ENCODE data around the gene EXOC5.
A peak's percentile ranks its signal among the peaks of the same experiment; 100 is the strongest.

The EXOC5 gene

GRCh38 chr14:57268161-57269069 is at the start of gene EXOC5, which contains the start of gene AP5M1:
TSS of gene EXOC5 (minus strand) at chr14:57268905. CDS start at chr14:57268648, 257 bp downstream.
TSS of gene AP5M1 (plus strand) at chr14:57268971. CDS start at chr14:57269315, 344 bp downstream.
- POLR2A ChIA-PET: interaction anchor here (0.7 to 1.8 kb wide), 3 partner anchors 23 to 122 kb away, joined by 3 to 7 read pairs (median 4); partner anchors contain the start of gene NAA30

GRCh38 chr14:57317248-57317833 is 48.6 kb upstream of the EXOC5 start:
- POLR2A ChIA-PET: no interaction called here
- peak; percentile 66 for TF ChIP-seq CTCF (IDR thresholded peaks at IDR 0.05; ENCODE audit: insufficient read depth, low read length, missing control alignments)
- peak; percentile 21 for DNase-seq (ENCODE audit: low read depth, low spot score)
- no peak overlapping the region for H3K4me3 ChIP-seq (ENCODE audit: low read depth, low read length)
- CTCF ChIA-PET: interaction anchor here (0.6 to 3.4 kb wide), 15 partner anchors 9 to 1879 kb away, joined by 3 to 85 read pairs (median 3); no protein-coding TSS in a partner anchor

More at GRCh38 chr14:57268161-57269069, at the start of gene EXOC5, which contains the start of gene AP5M1:
- DNase-seq (ENCODE audit: low read depth, low spot score): peak; percentile 29
- TF ChIP-seq CTCF (IDR thresholded peaks at IDR 0.05; ENCODE audit: insufficient read depth, low read length, missing control alignments): no peak
- H3K4me3 ChIP-seq (ENCODE audit: low read depth, low read length): peak within 1 kb of the TSS; percentile 89
- CTCF ChIA-PET: interaction anchor here (0.9 to 2.2 kb wide), 6 partner anchors 11 to 778 kb away, joined by 3 to 6 read pairs (median 4); no protein-coding TSS in a partner anchor

GRCh38 chr14:57314396-57315089 is 45.8 kb upstream of the EXOC5 start:
- no peak for DNase-seq (ENCODE audit: low read depth, low spot score)
- CTCF ChIA-PET: interaction anchor here (1.0 to 3.4 kb wide), 8 partner anchors 7 to 830 kb away, joined by 3 to 85 read pairs (median 4); no protein-coding TSS in a partner anchor
- no peak for TF ChIP-seq CTCF (IDR thresholded peaks at IDR 0.05; ENCODE audit: insufficient read depth, low read length, missing control alignments)
- POLR2A ChIA-PET: no interaction called here
- H3K4me3 ChIP-seq (ENCODE audit: low read depth, low read length): no peak overlapping the region

- TF ChIP-seq CTCF (IDR thresholded peaks at IDR 0.05; ENCODE audit: insufficient read depth, low read length, missing control alignments): no peak
- ChIA-PET POLR2A (no interaction called here), CTCF (interaction anchor here (1.5 kb wide), 1 partner anchor 812 kb away, joined by 6 read pairs; no protein-coding TSS in a partner anchor)
- no peak for DNase-seq (ENCODE audit: low read depth, low spot score)
- no peak overlapping the region for H3K4me3 ChIP-seq (ENCODE audit: low read depth, low read length)
Observed at GRCh38 chr14:57302883-57303282, 34.2 kb upstream of the EXOC5 start.

- POLR2A ChIA-PET: no interaction called here
- CTCF ChIA-PET: interaction anchor here (1.2 kb wide), 1 partner anchor 808 kb away, joined by 3 read pairs; no protein-coding TSS in a partner anchor
- no peak overlapping the region for H3K4me3 ChIP-seq (ENCODE audit: low read depth, low read length)
- TF ChIP-seq CTCF (IDR thresholded peaks at IDR 0.05; ENCODE audit: insufficient read depth, low read length, missing control alignments): no peak
- no peak for DNase-seq (ENCODE audit: low read depth, low spot score)
Observed at GRCh38 chr14:57299511-57299910, 30.8 kb upstream of the EXOC5 start.

Measured in AG04449 (cell line).